Neural progenitor cell (in vitro differentiated cells): ENCODE measurements around the gene FLAD1.

ENCODE experiments used
- EZH2 ChIP-seq: fragments of 200-600 bp; sonication (generic); IDR thresholded peaks from 2 replicates; pipeline ENCODE4 v1.6.1; 2017; ENCODE audit warnings: antibody characterized with exemption, mild to moderate bottlenecking, moderate library complexity
- TF ChIP-seq, protein P1 (sequence below): fragments of 200-600 bp; sonication (generic); IDR thresholded peaks from 2 replicates; pipeline ENCODE4 v1.5.1; 2017; ENCODE audit warnings: antibody characterized with exemption, mild to moderate bottlenecking

DNA sequence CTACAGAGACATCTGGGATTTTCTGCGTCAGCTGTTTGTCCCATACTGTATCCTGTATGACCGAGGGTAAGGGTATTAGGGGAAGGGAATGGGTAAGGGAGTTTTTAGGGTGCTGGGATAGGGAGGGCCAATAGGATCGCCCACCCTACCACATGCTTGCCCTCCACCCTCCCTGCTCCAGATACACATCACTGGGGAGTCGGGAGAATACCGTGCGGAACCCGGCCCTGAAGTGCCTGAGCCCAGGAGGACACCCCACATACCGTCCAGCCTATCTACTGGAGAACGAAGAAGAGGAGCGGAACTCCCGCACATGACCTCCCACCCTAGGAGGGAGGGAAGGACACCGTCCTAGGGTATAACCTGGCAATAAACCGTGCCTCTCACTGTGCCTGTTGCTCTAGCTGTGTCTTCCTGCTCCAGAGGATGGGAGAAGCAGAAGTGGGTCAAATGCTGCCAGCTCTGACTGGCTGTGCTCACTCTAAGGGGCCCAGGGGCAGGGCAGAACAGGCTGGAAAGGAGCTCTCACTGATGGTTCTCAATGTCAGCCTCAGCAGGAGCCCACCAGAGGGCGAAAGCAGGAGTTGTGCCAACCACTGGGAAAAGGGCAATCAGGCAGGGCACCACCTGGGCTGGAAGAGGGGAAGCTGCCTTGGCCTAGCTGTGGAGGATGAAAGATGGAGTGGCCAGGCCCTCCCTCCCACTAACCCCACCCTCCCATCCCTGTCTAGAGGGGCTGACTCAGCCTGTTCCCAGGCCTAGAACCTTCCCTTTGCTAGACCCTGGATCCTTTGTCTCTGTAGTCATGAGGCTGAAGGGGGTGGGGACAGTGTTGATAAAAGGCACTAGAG lies 9.8 kb downstream of the FLAD1 start:
- TF ChIP-seq, protein P1, sequence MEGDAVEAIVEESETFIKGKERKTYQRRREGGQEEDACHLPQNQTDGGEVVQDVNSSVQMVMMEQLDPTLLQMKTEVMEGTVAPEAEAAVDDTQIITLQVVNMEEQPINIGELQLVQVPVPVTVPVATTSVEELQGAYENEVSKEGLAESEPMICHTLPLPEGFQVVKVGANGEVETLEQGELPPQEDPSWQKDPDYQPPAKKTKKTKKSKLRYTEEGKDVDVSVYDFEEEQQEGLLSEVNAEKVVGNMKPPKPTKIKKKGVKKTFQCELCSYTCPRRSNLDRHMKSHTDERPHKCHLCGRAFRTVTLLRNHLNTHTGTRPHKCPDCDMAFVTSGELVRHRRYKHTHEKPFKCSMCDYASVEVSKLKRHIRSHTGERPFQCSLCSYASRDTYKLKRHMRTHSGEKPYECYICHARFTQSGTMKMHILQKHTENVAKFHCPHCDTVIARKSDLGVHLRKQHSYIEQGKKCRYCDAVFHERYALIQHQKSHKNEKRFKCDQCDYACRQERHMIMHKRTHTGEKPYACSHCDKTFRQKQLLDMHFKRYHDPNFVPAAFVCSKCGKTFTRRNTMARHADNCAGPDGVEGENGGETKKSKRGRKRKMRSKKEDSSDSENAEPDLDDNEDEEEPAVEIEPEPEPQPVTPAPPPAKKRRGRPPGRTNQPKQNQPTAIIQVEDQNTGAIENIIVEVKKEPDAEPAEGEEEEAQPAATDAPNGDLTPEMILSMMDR, result peak; percentile 13
- TF ChIP-seq EZH2, result no peak
